GM12865 (cell line): Measurements from ENCODE around the gene MMADHC.

Source experiments
- DNase-seq: peaks from one replicate; pipeline ENCODE4 v3.0.0; 2010; ENCODE audit warnings: low read depth
- H3K4me3 ChIP-seq: 2 replicates; pipeline ENCODE4 v1.5.1; 2011; ENCODE audit warnings: mild to moderate bottlenecking, low read depth, low read length, control low read depth
- CTCF ChIP-seq: IDR thresholded peaks from 2 replicates; pipeline ENCODE4 v1.5.1; 2011; ENCODE audit warnings: low read length, control low read depth, low read depth, inconsistent platforms; ENCODE audit not compliant: insufficient read depth; ENCODE audit errors: missing control alignments

MMADHC gene

GRCh38 chr2:149579972-149580882, 7.3 kb downstream of the MMADHC start:
- H3K4me3 ChIP-seq, result no peak overlapping the region
- no peak for DNase-seq
- no peak for TF ChIP-seq CTCF

- DNase-seq, result no peak
- TF ChIP-seq CTCF, result no peak
- no peak overlapping the region for H3K4me3 ChIP-seq
These were observed 10.3 kb downstream of the MMADHC start for GRCh38 chr2:149577269-149577668.

- DNase-seq, result no peak
- TF ChIP-seq CTCF, result no peak
- no peak overlapping the region for H3K4me3 ChIP-seq
These were observed 11.8 kb downstream of the MMADHC start for GRCh38 chr2:149575752-149576151.

- no peak for DNase-seq
- no peak overlapping the region for H3K4me3 ChIP-seq
- no peak for TF ChIP-seq CTCF
These were observed 12.3 kb downstream of the MMADHC start for GRCh38 chr2:149575277-149575676.

- DNase-seq, result no peak
- TF ChIP-seq CTCF, result peak; percentile 3
- H3K4me3 ChIP-seq, result no peak overlapping the region
These were observed 13.8 kb downstream of the MMADHC start for GRCh38 chr2:149573760-149574159.

GRCh38 chr2:149572102-149572953, 15.2 kb downstream of the MMADHC start:
- no peak for TF ChIP-seq CTCF
- no peak overlapping the region for H3K4me3 ChIP-seq
- DNase-seq, result no peak
